GM21381 (cell line): ENCODE data around the gene CCNL2.
"Not testable (repeated sequence)": the region's sequence is repeated elsewhere in the genome, so short reads cannot be mapped to it uniquely, and the experiment has no call there.

Experiments
- ATAC-seq: cut with Tn5 transposase; IDR thresholded peaks from one replicate; pipeline ENCODE4 v1.9.1; 2021; ENCODE audit warnings: mild to moderate bottlenecking, moderate library complexity; ENCODE audit not compliant: unreplicated experiment

The CCNL2 gene

GRCh38 chr1:1399187-1399871 is at the start of gene CCNL2:
Gene CCNL2 (minus strand): TSS chr1:1399335. CDS start chr1:1399306, 29 bp downstream.
- ATAC-seq = peak; percentile 93

- not testable (repeated sequence) for ATAC-seq
These were observed 47.5 kb upstream of the CCNL2 start for GRCh38 chr1:1446631-1447030.

- ATAC-seq = no peak
These were observed 43.1 kb upstream of the CCNL2 start for GRCh38 chr1:1442069-1442770.

GRCh38 chr1:1441002-1441888 is 42.1 kb upstream of the CCNL2 start:
- ATAC-seq = no peak

- no peak for ATAC-seq
These were observed 41.3 kb upstream of the CCNL2 start for GRCh38 chr1:1440262-1441001.

GRCh38 chr1:1439546-1440261 is 40.6 kb upstream of the CCNL2 start:
- no peak for ATAC-seq

GRCh38 chr1:1438531-1439381 is 39.6 kb upstream of the CCNL2 start:
- no peak for ATAC-seq

- no peak for ATAC-seq
These were observed 38.8 kb upstream of the CCNL2 start for GRCh38 chr1:1437904-1438376.

GRCh38 chr1:1437033-1437903 is 38.1 kb upstream of the CCNL2 start:
- no peak for ATAC-seq

GRCh38 chr1:1436630-1437032 is 37.5 kb upstream of the CCNL2 start:
- ATAC-seq = no peak

GRCh38 chr1:1435911-1436629 is 36.9 kb upstream of the CCNL2 start:
- ATAC-seq = no peak

- no peak for ATAC-seq
These were observed 36.2 kb upstream of the CCNL2 start, which contains the start of gene VWA1 for GRCh38 chr1:1435106-1435903. Gene VWA1 (plus strand): TSS chr1:1435690. CDS start chr1:1435749, 59 bp downstream.

- ATAC-seq = no peak
These were observed 35.6 kb upstream of the CCNL2 start for GRCh38 chr1:1434824-1435105.

- ATAC-seq = no peak
These were observed 35.1 kb upstream of the CCNL2 start for GRCh38 chr1:1434131-1434823.

GRCh38 chr1:1433804-1434130 is 34.6 kb upstream of the CCNL2 start:
- no peak for ATAC-seq
